ENCODE data around the gene TGFBR3. TPM values are rescaled to one million over a fixed set of nuclear protein-coding genes. Genes with fewer than 3 reads are reported as not detected.

The TGFBR3 gene
- total and polyA plus RNA-seq, 2 of the 8 experiments (the other 6 are each of a cell fraction or from before 2014, with no cell fraction given), result 2.0 to 6.1 TPM

DNA sequence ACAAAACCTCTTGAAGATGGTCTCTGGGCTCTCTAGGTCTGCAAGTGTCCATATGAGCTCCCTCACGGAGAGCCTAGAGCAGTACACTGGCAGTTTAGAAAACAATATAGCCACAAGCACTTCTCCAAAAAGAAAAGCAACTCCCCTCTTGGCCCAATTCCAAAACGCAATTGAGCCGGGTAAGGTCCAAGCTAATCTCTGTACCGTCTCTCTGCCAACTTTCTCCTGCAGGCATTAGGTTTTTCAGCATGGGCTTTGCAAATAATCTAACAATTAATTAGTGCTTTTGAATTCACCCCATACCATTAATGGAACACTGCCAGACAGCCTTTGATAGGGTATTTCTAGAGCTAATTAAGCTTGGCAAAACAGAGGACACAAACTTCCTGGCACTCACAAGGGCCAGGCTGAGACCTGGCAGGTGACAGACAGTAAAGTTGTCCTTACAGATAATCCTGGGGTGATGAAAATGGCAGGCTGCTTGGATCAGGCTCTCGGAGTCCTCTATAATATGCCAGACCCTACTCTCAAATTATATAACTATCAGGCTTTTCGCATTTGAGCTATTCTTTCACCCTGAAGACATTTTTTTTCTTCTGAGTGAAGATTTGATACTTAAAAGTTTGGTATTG is 39.8 kb downstream of the TGFBR3 start:
- H3K27ac ChIP-seq (ENCODE audit: low read depth, low read length), result no peak overlapping the region
- FAIRE-seq, result no peak
- no peak overlapping the region for H2AK5ac ChIP-seq (ENCODE audit: low read depth, low read length)

More for the DNA sequence above, 39.8 kb downstream of the TGFBR3 start:
- H3K79me1 ChIP-seq (ENCODE audit: low read depth, low read length), result no peaks in the 10 kb centered on the region
- no peak overlapping the region for H3K4ac ChIP-seq (replicated peaks; ENCODE audit: insufficient read length, low read depth, low read length)
- H2BK5ac ChIP-seq (ENCODE audit: low read depth, low read length), result no peak overlapping the region
- no peak overlapping the region for H4K91ac ChIP-seq (replicated peaks; ENCODE audit: insufficient read length, low read length)
- no peak overlapping the region for H3K18ac ChIP-seq (ENCODE audit: extremely low read depth, low read length)
- H2AFZ ChIP-seq (ENCODE audit: low read length), result no peak overlapping the region
- ChIA-PET CTCF (ENCODE audit: partially characterized antibody) (interaction anchor here (0.8 to 2.5 kb wide), 5 partner anchors 11 to 50 kb away, joined by 3 to 9 read pairs (median 4); no protein-coding TSS in a partner anchor), POLR2A (ENCODE audit: partially characterized antibody) (no interaction called here)
- H3K79me2 ChIP-seq (ENCODE audit: control insufficient read depth in 1 of 2, insufficient read depth in 2 of 2, low read length in 2 of 2), result no peaks in the 10 kb centered on the region
- H3K36me3 ChIP-seq (ENCODE audit: control insufficient read depth in 2 of 4, insufficient read depth in 4 of 4, low read length in 3 of 4), result no peaks in the 10 kb centered on the region
- no peak overlapping the region for H2BK12ac ChIP-seq (ENCODE audit: low read depth, low read length)
- H3K4me2 ChIP-seq (ENCODE audit: insufficient read depth in 1 of 2, low read depth in 2 of 2, low read length in 2 of 2), result no peak overlapping the region
- H3K4me3 ChIP-seq (ENCODE audit: extremely low read depth in 1 of 4, insufficient read depth in 2 of 4, low read depth in 3 of 4, low read length in 4 of 4), result no peak overlapping the region
- TF ChIP-seq RFX5 (IDR thresholded peaks at IDR 0.05; ENCODE audit: borderline replicate concordance, low read depth, low read length) (no peak), SP1 (IDR thresholded peaks at IDR 0.05; ENCODE audit: low read depth, low read length) (no peak)
- no peaks in the 10 kb centered on the region for H3K9me3 ChIP-seq (ENCODE audit: insufficient read depth in 2 of 2, low read depth in 1 of 2, low read length in 1 of 2)
- no peaks in the 10 kb centered on the region for H3K23me2 ChIP-seq (ENCODE audit: low read depth, low read length)
- 91% methylated on average over 6 of the region's 6 CpGs; no CpG with 5 or more reads in 1 of the 2 experiments for WGBS, 2 experiments (ENCODE audit: extremely low coverage in 1 of 2, insufficient coverage in 1 of 2, insufficient read length in 1 of 2, insufficient replicate concordance in 2 of 2, low coverage in 1 of 2, low lambda C conversion rate in 2 of 2, missing lambda C conversion rate in 1 of 2)
- H3K14ac ChIP-seq (ENCODE audit: insufficient read length), result no peak overlapping the region
- no peak for DNase-seq (ENCODE audit: low read depth in 1 of 2, low spot score in 2 of 2)
- no peaks in the 10 kb centered on the region; a peak in 2 of 7 replicates for H3K4me1 ChIP-seq (replicated peaks in 1 of 4; ENCODE audit: control insufficient read depth in 3 of 4, insufficient read depth in 4 of 4, low read length in 3 of 4)
- no peak overlapping the region for H2BK120ac ChIP-seq (replicated peaks; ENCODE audit: low read depth, low read length)
- H4K5ac ChIP-seq (ENCODE audit: insufficient read length, low read depth, low read length), result no peak overlapping the region
- no peak overlapping the region for H3K56ac ChIP-seq (replicated peaks; ENCODE audit: insufficient read length, low read depth, low read length)
- H4K8ac ChIP-seq (ENCODE audit: extremely low read depth, insufficient read depth, low read length), result no peak overlapping the region
- no peaks in the 10 kb centered on the region for H4K20me1 ChIP-seq (replicated peaks in 1 of 2; ENCODE audit: control insufficient read depth in 1 of 2, insufficient read depth in 2 of 2, low read length in 2 of 2)
- H3K23ac ChIP-seq (ENCODE audit: insufficient read length), result no peak overlapping the region
- H3K27me3 ChIP-seq (replicated peaks in 1 of 4; ENCODE audit: control insufficient read depth in 3 of 4, extremely low read depth in 1 of 4, insufficient read depth in 3 of 4, low read length in 3 of 4), result no peaks in the 10 kb centered on the region
- H2BK15ac ChIP-seq (ENCODE audit: low read length), result no peak overlapping the region
- no peak overlapping the region for H3K9ac ChIP-seq (replicated peaks in 1 of 4; ENCODE audit: extremely low read depth in 1 of 4, low read depth in 3 of 4, low read length in 3 of 4)
- no peak overlapping the region for H2BK20ac ChIP-seq (ENCODE audit: low read length)

All from H1 (cell line).